ENCODE results near the gene DAPL1.

The DAPL1 gene, protein sequence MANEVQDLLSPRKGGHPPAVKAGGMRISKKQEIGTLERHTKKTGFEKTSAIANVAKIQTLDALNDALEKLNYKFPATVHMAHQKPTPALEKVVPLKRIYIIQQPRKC

DNA sequence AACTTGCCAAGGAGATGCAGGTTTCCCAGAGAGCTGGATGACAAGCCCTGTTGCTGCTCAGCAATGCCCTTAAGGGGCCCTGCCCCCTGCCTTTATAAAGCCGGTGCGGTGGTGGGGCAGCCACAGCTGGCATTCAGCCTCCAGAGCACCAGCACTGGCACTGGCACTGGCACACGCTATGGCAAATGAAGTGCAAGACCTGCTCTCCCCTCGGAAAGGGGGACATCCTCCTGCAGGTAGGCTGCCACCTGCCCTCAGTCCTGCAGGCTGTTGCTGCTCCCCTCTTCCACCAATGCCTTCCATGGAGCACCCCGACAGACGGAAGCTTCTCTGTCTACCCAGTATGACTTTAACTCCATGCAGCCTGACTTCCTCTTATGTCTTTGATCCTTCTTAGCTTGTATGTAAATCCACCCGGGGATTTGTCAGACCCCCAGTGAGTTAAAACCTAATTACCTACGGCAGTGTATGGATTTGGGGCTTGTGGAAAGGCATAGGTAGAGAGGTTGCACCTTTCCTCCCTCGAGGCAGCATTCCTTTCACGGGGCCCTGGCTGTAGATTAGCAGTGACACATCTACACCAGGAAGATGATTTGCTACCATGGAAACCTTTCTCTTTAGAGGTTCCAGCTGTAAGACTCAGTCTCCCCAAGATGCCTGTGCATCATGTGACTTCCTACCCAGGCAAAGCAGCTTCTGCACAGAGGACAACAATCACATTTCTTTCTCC, at the start of gene DAPL1:
TSS of gene DAPL1 (plus strand) at position 123 of the 730 bp plus-strand sequence. CDS start at position 179, 56 bp downstream.
- no peak for DNase-seq (ENCODE audit: low read depth in 2 of 2)

DNA sequence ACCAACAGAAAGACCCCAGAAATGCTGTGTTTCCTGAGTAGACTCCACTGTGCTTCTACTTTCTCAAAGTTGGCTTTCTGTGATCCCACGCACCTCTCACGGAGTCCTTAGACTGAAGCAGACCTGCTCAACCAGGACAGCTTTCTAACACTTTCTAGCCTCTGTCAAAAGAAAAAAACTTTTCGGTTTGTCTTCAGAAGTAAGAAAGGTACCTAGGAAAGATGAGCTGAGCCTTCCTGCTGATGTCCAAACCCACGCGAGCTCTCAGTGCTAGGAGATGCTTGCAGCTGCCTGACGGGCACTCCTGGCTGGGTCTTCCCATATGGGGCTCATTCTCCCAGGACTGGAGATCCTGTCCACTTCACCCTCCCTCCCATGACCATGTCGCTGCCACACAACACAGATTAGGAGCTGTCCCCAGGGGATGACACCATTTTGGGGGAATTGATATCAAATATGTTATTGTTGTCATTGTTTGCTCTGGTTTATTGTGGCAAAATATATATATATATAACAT, 49.2 kb upstream of the DAPL1 start:
- no peak for DNase-seq (ENCODE audit: low read depth in 2 of 2)

DNA sequence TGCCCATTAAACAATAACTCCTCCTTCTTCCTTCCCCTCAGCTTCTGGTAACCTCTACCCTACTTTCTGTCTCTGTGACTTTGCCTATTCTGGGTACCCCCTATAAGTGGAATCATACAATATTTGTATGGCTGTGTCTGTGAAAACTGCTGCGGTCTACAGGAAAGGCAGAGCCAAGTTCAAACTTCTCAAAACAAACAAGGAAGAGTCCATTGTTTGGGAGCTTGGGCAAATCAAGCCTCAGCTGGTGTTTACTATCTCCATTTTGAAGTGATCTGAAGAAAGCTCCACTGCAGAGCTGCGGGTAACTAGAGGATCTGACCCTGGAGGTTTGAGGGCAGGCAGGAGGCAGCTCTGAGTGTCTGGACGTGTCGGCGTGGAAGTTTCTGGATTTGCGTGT, 48.6 kb upstream of the DAPL1 start:
- DNase-seq (ENCODE audit: low read depth in 2 of 2): no peak

DNA sequence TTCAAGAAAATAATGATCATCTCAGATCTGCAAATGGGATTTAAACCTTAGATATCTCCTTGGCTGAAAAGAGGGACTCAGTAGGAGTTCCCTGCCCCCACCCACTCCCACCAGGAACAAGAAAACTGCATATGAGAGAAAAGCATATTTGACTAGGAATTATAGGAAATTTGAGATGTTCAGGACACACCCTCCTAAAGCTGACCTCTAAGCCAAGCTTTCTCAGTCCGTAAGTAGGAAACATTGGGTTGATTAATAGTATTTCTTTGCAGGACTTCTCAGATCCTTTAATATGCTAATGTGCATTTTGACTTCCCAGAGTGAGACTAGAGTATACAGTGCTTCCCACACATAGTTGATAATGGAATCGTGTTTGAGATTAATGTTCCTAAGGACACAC, 47.8 kb upstream of the DAPL1 start:
- no peak for DNase-seq (ENCODE audit: low read depth in 2 of 2)

DNA sequence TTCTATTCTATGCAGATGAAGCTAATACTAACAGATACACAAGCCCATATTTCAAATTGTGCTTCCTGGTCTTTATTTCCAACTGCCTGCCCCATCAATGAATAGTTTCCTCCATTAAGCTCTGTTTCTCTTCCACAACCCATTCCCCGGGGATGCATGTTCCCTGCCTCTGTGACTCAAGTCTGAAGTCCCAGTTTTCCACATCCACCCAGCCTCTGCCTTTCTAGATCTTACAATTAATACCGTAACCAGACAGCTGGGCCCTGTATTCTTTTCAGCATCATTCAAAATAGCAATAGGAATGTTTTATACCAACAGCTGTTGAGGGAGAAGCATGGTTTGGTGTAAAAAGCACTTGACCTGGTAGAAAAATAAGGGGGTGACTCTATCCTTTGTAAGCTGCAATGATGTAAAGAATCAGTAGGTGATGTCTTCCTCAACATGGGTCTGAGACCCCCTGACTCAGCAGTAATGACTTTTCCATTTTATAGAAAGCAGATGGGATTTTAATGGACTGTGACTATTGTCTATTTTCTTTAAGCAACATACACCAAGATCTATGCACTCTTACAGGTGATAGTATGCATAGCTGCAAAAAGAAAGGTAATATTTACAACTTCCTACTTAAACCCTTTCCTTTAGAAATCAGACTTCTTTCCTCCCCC, 46.1 kb upstream of the DAPL1 start:
- no peak for DNase-seq (ENCODE audit: low read depth in 2 of 2)

DNA sequence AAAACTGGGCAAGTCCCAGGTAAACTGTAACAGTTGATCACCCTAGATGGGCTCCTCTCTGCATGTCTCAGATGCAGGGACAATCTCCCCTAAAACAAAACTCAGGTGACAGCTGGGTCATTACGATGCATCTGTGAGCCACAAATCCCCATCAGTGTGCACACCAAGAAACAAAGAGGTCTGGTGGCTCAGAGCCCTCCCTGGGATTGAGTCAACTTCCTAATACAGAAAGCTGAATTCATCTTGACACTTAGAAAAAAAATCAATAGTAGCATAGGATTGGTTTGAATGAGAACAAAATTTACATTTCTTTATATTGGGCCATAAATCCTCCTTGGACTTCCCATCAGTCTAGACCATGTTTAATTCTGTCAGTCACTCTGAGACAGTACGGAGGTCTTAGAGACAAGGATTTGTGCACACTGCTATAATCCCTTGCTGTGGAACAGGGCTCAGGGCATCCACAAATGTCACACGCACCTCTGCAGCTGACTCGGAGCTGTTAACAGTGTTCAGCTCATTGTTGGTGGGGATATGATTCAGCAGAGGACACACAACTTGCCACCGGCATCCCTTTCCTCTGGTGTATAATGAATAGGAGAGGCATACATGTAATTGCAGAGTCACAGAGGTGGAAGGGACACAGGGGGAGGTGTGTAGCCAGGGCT, 44.5 kb upstream of the DAPL1 start:
- DNase-seq (ENCODE audit: low read depth in 2 of 2): no peak

DNA sequence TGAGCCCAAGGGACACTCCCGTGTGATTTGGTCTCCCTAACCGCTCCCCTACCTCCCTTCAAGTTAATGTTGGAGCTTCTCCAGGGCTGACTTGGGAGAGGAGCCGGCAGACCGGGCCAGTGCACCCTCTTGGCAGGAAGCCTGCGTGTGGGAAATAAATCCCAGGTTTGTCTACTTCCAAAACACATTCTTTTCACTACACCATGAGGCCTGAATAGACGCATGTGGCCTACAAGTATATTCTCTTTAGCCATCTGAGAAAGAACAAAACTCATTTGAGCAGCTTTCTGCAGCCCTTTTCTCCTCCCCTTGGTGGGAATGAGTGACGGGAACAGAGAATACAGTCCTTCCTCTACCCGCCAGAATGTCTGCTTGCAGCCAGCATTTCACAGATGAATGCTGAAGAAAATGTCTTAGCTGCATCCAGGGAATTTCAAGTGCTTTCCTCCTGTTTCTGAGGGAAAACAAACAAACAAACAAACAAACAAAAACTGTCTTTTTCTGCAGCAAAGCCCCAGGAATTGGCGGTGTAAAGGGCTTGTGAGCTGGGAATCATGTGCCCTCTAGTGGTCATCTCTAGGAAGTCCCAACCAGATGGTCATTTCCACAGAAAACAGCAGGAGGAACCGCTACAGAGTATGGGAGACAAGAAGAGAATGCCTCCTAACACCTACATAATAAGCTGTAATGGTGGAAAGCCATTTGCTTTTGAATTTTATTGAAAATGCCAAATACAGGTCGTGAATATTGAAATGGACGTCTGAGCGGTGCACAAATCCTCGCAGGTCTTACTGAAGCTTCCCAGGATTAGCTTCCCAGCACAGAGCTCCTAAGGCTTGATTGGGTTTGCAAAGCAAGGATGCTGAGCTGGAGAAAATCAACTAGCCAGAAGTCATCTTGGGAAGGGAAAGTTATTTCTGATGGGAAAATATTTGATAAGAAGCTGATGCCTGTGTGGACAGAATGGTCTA, 41.2 kb upstream of the DAPL1 start:
- DNase-seq (ENCODE audit: low read depth in 2 of 2): no peak

DNA sequence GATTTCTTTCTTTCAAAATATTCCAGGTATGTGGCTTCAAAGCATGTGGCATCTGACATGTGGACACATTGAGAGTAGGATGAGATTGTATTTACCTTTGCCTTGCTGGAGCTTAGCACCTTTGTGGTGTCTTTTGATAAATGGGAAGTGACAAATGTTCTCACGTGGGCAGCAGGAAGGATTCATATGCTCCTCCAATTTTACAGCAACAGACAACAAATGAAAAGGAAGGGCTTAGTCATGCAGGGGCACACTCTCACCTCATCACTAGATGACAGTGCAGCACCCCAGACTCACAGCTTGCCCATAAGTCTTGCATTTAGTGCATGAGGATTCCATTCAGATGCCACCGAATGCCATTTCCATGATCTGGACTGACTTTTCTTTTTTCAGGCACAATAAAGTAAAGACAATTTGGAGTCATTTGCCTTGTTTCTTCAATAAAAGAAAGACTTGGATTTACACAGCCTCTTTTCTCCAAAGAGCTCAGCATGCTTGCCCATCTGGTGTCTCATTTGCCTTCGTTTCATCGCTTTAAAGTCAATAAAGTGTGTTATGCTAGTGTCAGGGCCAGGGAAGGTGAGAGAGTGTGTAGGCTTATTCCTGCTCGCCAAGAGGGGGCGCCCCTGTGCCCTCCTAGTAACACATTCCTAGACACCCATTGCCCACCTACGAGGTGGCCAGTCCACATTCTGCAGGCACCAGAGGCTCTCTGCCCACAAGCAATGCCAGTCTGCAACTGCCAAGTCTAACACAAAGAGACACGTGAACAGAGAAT, 39.6 kb upstream of the DAPL1 start:
- no peak for DNase-seq (ENCODE audit: low read depth in 2 of 2)

DNA sequence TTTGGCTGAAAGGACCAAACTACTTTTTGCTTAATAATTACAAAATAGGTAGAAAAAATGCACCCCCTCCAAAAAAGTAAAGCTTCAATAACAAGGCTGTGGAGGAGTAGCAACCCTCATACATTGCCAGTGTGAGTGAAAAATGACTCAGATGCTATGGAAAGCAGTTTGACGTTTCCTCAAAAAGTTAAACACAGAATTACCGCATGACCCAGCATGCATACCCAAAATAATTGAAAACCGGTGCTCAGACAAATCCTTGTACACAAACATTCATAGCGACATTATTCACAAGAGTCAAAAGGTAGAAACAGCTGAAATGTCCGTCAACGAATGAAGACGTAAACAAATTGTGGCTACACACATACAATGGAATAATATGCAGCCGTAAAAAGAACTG, 38.8 kb upstream of the DAPL1 start:
- no peak for DNase-seq (ENCODE audit: low read depth in 2 of 2)

DNA sequence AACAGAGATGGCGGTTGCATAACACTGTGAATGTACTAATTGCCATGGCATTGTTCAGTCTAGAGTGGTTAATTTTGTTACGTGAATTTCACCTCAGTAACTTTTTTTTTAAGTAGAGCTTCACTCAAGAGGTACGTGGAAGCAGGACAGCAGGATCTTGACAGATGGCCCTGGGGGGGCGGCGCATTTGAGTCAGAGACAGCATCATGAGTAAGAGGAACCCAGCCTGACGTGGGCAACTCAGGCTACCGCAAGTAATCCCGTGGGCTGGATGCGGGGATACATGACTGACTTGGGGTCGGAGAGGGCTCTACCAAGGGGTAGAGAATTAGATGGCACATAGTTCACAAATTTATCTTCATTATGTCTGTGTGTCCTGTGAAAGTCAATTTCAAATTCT, 38.1 kb upstream of the DAPL1 start:
- no peak for DNase-seq (ENCODE audit: low read depth in 2 of 2)

DNA sequence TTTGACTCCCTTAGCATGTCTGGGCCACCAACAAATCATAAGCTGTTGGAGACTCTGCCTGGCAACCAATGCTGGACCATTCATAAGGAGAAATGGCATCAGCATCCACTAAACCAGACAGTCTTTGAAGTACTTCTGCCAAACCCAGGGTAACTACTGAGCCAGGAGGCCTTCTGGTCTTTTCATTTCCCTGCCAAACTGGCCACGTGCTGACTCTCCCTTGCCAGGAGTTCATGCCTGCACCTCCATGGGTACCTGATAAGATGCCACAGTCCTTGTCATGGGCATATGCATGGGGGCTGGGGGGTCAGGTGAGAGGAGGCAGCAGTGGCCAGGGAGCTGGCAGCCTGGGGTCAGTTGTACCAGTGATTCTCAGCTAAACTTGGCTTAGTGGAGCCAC, 34.2 kb upstream of the DAPL1 start:
- DNase-seq (ENCODE audit: low read depth in 2 of 2): no peak

DNA sequence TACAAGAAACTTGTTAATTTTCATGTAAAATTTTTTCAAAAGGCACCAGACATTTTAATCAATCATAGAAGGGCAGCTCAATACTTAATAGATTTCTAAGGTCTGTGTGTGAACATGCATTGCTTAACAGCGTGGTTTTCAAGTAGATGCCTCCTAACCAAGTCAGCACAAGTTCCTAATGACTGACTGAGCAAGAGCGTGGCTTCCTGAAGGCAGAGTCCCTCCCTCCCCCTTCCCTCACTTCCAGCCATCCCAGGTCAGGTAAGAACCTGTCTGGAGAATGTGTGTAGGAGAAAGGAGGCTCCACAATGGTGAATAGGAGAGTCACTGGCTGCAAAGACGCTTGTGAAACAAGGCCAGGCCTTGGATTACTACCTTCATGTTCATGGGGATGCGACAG, 33.5 kb upstream of the DAPL1 start:
- DNase-seq (ENCODE audit: low read depth in 2 of 2): no peak

DNA sequence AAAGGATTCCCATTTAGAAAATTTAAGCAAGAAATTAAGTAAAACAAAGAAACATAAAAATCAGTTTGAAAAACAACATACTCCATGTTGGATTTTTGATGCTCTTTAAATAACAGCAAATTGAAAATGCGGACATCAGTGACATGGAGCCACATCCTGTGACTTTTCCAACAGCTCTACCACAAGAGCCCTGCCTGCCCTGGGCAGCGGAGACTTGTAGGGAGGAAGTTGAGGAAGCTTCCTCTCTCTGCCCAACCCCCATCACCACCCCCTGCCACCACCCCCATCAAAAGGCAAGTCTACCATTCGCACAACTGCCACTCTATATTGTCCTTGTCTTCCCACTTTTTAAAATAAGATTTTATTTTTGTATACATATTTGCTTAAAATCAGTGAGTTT, 32.8 kb upstream of the DAPL1 start:
- no peak for DNase-seq (ENCODE audit: low read depth in 2 of 2)

DNA sequence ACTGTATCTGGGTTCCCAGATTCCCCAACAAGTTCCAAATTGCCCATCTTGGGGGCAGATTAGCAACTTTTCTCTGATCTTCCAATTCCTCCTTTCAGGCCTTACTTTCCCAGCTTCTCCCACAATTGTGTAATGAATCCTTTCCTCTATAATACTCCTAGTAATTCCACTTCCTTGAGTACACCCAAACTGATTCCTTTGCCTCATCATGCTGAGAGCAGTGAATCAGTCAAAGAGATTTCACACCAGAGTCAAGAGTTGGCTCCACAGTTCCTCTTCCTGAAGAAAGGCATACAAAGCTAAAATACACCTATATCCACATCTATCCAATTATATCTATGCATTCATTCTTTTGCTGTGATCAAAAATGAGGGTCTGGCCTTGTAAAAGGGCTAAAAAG, 28.6 kb upstream of the DAPL1 start:
- DNase-seq (ENCODE audit: low read depth in 2 of 2): no peak

DNA sequence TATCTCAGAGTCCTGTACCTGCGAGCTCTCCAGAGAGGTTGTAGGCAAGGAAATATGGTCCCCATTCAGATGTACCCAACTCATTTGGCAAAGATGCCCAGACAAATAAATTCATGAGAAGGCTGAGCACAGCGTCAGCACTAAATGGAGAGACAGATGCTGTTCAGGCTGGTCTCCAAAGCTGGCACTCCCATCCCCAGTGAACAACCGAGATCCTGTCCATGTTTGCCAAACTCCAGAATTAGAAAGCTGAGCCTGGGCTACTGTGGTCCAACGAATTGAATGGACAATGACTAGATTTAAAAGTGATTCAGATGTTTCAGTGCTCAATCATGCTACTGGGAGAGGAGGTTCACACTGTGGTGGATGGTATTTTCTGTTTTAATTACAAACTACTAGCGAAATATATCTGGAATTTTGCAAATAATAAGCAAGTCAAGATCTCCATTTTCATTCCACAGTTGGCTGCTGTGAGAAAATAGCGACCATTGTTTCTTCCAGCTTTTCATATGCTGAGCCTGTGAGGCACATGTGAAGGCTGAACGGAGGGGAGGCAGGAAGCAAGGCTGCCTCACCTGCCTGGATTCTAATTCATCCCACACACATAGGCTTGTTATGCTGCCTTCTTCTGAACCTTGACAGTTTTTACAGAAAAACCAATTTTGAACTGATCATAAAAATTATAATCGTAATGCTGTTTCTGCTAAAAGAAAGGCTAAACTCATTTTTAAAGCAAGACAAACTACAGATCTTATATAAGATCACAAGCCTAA, 22.6 kb upstream of the DAPL1 start:
- DNase-seq (ENCODE audit: low read depth in 2 of 2): no peak

DNA sequence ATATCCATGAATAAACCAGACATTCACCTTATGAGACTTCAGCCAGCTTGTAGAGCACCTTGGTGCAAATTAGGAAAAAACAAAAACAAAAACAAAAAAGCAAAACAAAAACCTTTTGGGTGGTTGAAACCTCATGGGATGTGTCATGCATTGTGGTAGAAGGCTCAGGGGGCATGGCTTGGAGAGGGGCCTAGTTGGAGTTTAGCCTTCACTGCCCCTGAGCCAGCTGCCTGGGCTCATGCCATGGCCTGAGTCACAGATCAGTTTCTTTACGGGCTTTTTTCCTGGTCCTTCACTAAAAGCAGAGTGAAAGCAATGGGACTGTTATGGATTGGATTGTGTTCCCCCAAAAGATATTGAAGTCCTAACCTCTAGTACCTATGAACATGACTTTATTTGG, 22.0 kb upstream of the DAPL1 start:
- DNase-seq (ENCODE audit: low read depth in 2 of 2): no peak

DNA sequence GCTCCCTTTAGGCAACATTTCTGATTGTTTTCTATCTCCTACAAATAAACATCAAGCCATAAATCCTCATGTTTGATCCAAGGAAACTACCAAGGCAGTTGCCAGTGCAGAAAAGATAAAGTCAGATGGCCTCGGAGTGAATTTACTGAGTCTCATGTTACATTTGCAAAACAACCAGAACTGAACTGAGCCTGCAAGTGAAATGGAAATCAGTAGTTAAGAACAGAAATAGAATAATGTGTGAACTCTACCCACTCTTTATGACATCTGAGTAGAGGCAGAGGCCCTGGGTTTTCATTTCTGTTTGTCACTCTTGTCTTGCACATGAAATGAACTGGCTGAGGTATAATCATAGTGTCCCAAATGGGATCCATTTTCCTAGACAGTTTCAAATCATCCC, 20.4 kb upstream of the DAPL1 start:
- DNase-seq (ENCODE audit: low read depth in 2 of 2): no peak

DNA sequence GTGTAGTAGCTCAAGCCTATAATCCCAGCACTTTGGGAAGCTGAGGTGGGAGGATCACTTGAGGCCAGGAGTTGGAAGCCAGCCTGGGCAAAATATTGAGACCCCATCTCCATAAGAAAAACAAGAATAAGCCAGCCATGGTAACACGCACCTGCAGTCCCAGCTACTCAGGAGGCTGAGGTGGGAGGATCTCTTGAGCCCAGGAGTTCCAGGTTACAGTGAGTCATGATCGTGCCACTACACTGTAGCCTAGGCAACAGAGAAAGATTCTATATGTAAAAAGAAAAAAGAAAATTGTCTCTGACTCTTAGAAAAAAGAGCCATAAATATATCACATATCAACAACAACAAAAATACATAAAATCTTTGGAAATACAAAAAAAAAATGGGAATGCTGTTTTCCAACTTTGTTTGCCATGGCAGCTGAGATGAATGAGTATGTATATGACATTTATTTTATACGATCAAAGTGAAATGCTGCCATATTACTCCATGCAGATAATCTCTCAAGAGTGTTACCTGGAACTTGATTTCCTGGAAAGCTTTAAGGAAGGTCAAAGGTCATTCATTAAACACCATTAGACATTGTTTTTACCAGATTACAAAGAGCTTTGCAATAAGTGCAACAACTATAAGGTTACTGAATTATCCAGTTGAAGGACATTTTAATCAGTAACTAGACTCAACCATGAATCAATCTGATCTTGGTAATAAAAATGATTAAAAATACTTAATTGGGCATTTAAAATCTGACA, 19.7 kb upstream of the DAPL1 start:
- no peak for DNase-seq (ENCODE audit: low read depth in 2 of 2)

DNA sequence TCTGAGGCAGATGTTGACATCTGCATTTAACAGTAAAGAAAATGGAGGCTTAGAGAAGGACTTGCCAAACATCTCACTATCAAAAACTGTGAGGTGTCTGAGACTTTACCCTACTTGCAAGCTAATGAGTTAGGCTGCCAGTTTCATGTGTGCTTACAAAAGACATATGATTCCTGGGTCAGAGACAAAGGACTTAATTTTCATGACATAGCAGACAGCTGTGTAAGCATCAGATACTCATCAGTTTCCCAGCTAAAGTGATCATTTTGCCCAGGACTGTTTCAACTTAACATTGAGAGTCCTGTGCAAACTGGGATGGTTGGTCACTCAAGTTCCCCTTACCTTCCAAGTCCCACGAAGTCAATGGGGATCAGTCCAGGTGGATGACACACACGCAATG, 18.9 kb upstream of the DAPL1 start:
- no peak for DNase-seq (ENCODE audit: low read depth in 2 of 2)
